HL-60 (cell line): Measurements from ENCODE around the gene CLCNKA.

Source experiments
- DNase-seq, 2 experiments: peaks; one replicate each; pipeline ENCODE4 v3.0.0-alpha.2; 2010 to 2020; ENCODE audit warnings: low read depth in 1 of 2, low spot score in 1 of 2
- H3K27ac ChIP-seq: fragments of 250-450 bp; sonication (Bioruptor Pico); replicated peaks from 2 replicates; pipeline ENCODE4 v1.5.1; 2020; ENCODE audit warnings: mild to moderate bottlenecking, moderate library complexity
- H3K27me3 ChIP-seq: fragments of 250-450 bp; sonication (Bioruptor Pico); 2 replicates; pipeline ENCODE4 v1.5.1; 2021; ENCODE audit warnings: mild to moderate bottlenecking, moderate library complexity; ENCODE audit not compliant: insufficient read depth, poor library complexity, severe bottlenecking
- H3K4me3 ChIP-seq: replicated peaks from 2 replicates; pipeline ENCODE4 v1.5.1; 2011; ENCODE audit warnings: mild to moderate bottlenecking, control low read depth, low read length; ENCODE audit not compliant: insufficient read depth
- GABPA ChIP-seq: IDR thresholded peaks from 2 replicates; pipeline ENCODE4 v1.6.1; 2012; ENCODE audit warnings: low read depth
- POLR2AphosphoS5 ChIP-seq: IDR thresholded peaks from 2 replicates; pipeline ENCODE4 v1.6.1; 2012; ENCODE audit warnings: low read depth
- REST ChIP-seq: IDR thresholded peaks from 2 replicates; pipeline ENCODE4 v1.6.1; 2012; ENCODE audit warnings: low read depth; ENCODE audit not compliant: insufficient replicate concordance
- SPI1 ChIP-seq: IDR thresholded peaks from 2 replicates; pipeline ENCODE4 v1.6.1; 2012; ENCODE audit warnings: low read depth, mild to moderate bottlenecking, borderline replicate concordance
- TF ChIP-seq, protein P1 (sequence below): IDR thresholded peaks from one replicate; pipeline ENCODE4 v1.5.1; 2011; ENCODE audit warnings: low read length, control low read depth, inconsistent platforms; ENCODE audit not compliant: insufficient read depth

The CLCNKA gene

GRCh38 chr1:16074217-16074616 lies 52.4 kb downstream of the CLCNKA start:
- TF ChIP-seq SPI1 (no peak), GABPA (no peak), POLR2AphosphoS5 (no peak), REST (no peak)
- TF ChIP-seq, protein P1, sequence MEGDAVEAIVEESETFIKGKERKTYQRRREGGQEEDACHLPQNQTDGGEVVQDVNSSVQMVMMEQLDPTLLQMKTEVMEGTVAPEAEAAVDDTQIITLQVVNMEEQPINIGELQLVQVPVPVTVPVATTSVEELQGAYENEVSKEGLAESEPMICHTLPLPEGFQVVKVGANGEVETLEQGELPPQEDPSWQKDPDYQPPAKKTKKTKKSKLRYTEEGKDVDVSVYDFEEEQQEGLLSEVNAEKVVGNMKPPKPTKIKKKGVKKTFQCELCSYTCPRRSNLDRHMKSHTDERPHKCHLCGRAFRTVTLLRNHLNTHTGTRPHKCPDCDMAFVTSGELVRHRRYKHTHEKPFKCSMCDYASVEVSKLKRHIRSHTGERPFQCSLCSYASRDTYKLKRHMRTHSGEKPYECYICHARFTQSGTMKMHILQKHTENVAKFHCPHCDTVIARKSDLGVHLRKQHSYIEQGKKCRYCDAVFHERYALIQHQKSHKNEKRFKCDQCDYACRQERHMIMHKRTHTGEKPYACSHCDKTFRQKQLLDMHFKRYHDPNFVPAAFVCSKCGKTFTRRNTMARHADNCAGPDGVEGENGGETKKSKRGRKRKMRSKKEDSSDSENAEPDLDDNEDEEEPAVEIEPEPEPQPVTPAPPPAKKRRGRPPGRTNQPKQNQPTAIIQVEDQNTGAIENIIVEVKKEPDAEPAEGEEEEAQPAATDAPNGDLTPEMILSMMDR: no peak
- no peak for DNase-seq
- H3K27me3 ChIP-seq: peaks cover 27% of the 10 kb centered on the region
- no peak overlapping the region for H3K27ac ChIP-seq
- H3K4me3 ChIP-seq: no peak overlapping the region

DNA sequence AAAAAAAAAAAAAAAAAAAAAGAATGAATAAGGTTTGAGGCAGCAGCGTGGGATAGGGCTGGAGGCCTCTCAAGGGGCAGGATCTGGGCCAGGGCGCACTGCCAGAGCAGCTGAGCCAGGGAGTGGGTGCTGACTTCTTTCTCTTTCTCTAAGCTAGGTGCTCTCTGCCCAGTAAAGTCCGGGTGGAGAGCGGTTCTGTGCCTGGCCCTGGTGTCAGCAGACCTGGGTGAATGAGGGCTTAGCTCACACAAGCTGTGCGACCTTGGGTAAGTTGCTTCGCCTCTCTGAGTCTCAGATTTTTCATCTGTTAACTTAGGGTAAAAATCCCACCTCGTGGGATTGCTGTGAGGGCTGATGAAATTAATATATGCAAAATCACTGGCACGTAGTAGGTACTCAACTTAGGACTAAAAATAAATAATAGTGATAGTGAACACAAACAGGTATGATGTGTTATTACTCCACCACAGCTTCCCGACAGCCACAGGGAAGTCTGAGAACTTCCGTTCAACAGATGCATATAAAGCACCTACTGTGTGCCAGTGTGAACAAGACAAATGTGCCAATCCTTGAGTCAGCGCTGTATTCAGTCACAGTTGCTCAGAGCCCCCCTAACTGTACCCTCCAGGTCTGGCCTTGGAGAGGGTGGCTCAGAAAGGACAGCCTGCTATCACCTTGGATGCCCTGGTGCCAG lies 53.6 kb downstream of the CLCNKA start:
- TF ChIP-seq POLR2AphosphoS5 (no peak), SPI1 (no peak), REST (no peak), GABPA (no peak)
- TF ChIP-seq, protein P1: no peak
- Histone ChIP-seq H3K27me3 (peaks cover 24% of the 10 kb centered on the region), H3K4me3 (no peak overlapping the region), H3K27ac (no peak overlapping the region)
- no peak for DNase-seq

DNA sequence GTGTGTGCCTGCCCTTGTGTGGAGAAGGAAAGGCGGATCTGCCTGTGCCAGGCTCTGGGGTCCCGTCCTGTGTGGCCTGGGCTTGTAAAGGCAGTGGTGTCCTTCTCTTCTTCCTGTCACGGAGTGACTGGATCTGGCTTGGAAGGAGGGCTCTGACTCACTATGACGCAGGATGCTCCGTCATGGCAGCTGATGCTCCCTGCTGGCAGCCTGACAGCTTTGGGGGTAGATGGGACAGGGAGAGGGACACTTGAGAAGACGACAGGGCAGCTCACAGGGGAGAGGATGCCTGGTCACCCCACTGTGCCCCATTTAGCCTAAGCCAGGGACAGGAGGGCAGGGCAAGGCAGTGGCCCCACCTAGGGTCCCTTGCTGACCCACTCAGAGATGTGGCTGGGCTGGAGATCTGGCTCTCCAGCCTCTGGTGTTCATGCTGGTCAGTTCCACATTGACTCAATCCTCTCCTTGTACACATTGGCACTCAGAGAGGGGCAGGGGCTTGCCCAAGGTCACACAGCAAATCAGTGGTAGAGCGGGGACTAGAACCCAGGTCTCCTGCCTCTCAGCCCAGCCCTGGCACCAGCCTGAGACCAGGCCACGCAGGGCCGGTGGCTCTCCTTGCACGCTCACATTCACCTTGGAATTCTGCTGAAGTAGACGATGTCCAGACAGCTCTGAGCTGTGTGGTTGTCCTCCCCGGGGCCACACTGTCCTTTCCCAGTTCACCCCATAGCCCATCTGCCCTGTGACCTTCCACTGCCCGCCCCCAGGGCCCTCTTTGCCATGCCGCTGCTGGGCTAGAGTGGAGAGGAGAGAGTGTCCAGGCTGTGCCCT lies 54.4 kb downstream of the CLCNKA start:
- DNase-seq: no peak
- TF ChIP-seq GABPA: no peak
- TF ChIP-seq SPI1: no peak
- TF ChIP-seq, protein P1: no peak
- TF ChIP-seq REST: no peak
- TF ChIP-seq POLR2AphosphoS5: no peak
- Histone ChIP-seq H3K27ac (no peak overlapping the region), H3K4me3 (no peak overlapping the region), H3K27me3 (peaks cover 24% of the 10 kb centered on the region)
